NCI-H1417 treated with DMSO at 0.1 percent for 48 hours (cell line): ENCODE data around the gene BMPR1B.
"Not testable (repeated sequence)": the region's sequence is repeated elsewhere in the genome, so short reads cannot be mapped to it uniquely, and the experiment has no call there.

Experiments
- DNase-seq: peaks from one replicate; lab custom pipeline; 2025; lab: John Stamatoyannopoulos, UW

BMPR1B gene

GRCh38 chr4:95142932-95143331 is 385.2 kb downstream of the BMPR1B start:
- DNase-seq = no peak

- DNase-seq = no peak
Measured at GRCh38 chr4:95151255-95151654, 393.5 kb downstream of the BMPR1B start.

GRCh38 chr4:95153182-95153581 is 395.4 kb downstream of the BMPR1B start:
- no peak for DNase-seq

GRCh38 chr4:95155759-95156451 is 398.1 kb downstream of the BMPR1B start:
- DNase-seq = no peak

- no peak for DNase-seq
Measured at GRCh38 chr4:95156452-95156765, 398.7 kb downstream of the BMPR1B start.

- no peak for DNase-seq
Measured at GRCh38 chr4:95157596-95157995, 399.8 kb downstream of the BMPR1B start.

GRCh38 chr4:95158045-95158444 is 400.3 kb downstream of the BMPR1B start:
- DNase-seq = no peak

GRCh38 chr4:95158626-95159025 is 400.9 kb downstream of the BMPR1B start:
- DNase-seq = no peak

GRCh38 chr4:95159384-95159783 is 401.6 kb downstream of the BMPR1B start:
- DNase-seq = no peak

GRCh38 chr4:95161781-95162469 is 404.2 kb downstream of the BMPR1B start:
- no peak for DNase-seq

GRCh38 chr4:95162867-95163266 is 405.1 kb downstream of the BMPR1B start:
- DNase-seq = no peak

- peak; percentile 21 for DNase-seq
Measured at GRCh38 chr4:95165926-95166524, 408.3 kb downstream of the BMPR1B start.

- DNase-seq = no peak
Measured at GRCh38 chr4:95167805-95168204, 410.1 kb downstream of the BMPR1B start.

GRCh38 chr4:95170176-95170575 is 412.4 kb downstream of the BMPR1B start:
- no peak for DNase-seq

- not testable (repeated sequence) for DNase-seq
Measured at GRCh38 chr4:95171377-95171776, 413.6 kb downstream of the BMPR1B start.

- no peak for DNase-seq
Measured at GRCh38 chr4:95178938-95179337, 421.2 kb downstream of the BMPR1B start.

- DNase-seq = no peak
Measured at GRCh38 chr4:95180531-95181242, 422.9 kb downstream of the BMPR1B start.

GRCh38 chr4:95181243-95181995 is 423.7 kb downstream of the BMPR1B start:
- DNase-seq = no peak

- DNase-seq = no peak
Measured at GRCh38 chr4:95181996-95182306, 424.2 kb downstream of the BMPR1B start.

GRCh38 chr4:95183656-95184408 is 426.1 kb downstream of the BMPR1B start:
- no peak for DNase-seq

- no peak for DNase-seq
Measured at GRCh38 chr4:95186666-95187065, 428.9 kb downstream of the BMPR1B start.
